ENCODE results near the gene RHNO1.

Gene RHNO1

DNA sequence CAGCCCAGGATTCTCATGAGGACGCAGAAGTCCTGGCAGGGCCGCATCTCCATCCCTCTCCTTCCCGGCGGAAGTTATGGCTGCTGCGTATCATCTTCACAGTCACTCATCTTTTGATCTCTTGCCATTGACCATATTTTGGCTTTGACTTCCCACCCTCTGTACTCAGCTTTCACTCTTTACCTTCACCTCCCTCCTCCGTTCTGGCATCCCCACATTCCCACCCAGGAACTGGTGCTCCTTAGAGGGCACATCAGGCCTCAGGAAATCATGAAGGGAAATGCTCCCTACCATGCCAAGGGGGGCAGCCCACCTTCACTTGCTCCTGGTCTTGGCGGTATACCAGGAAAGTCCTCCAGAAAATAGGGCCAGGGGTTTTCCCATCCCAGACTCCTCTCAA lies 21.5 kb upstream of the RHNO1 start:
- Histone ChIP-seq H3K9me2 (ENCODE audit: low read depth, low read length) (no peaks in the 10 kb centered on the region), H3K27ac (ENCODE audit: low read depth, low read length, poor library complexity, severe bottlenecking) (no peak overlapping the region), H2AFZ (ENCODE audit: low read length) (no peak overlapping the region), H3K4me3 (ENCODE audit: low read depth, low read length, poor library complexity, severe bottlenecking) (no peak overlapping the region), H3K9me3 (ENCODE audit: low read length) (no peaks in the 10 kb centered on the region), H3K27me3 (ENCODE audit: insufficient read depth, low read length) (no peaks in the 10 kb centered on the region), H3K4me1 (ENCODE audit: insufficient read depth, low read length, severe bottlenecking) (no peaks in the 10 kb centered on the region), H3K36me3 (ENCODE audit: insufficient read depth, low read length) (peaks cover 28% of the 10 kb centered on the region), H3K79me2 (ENCODE audit: insufficient read depth, low read length) (no peaks in the 10 kb centered on the region), H3K9ac (ENCODE audit: low read length) (no peak overlapping the region), H4K20me1 (ENCODE audit: insufficient read depth, low read length) (no peaks in the 10 kb centered on the region), H3F3A (ENCODE audit: insufficient read depth, low read length) (no peaks in the 10 kb centered on the region), H3K4me2 (ENCODE audit: low read length) (no peak overlapping the region)
- TF ChIP-seq EZH2 (IDR thresholded peaks at IDR 0.05; ENCODE audit: borderline replicate concordance, low read length) = no peak
- TF ChIP-seq CTCF (IDR thresholded peaks at IDR 0.05; ENCODE audit: low read length) = no peak

DNA sequence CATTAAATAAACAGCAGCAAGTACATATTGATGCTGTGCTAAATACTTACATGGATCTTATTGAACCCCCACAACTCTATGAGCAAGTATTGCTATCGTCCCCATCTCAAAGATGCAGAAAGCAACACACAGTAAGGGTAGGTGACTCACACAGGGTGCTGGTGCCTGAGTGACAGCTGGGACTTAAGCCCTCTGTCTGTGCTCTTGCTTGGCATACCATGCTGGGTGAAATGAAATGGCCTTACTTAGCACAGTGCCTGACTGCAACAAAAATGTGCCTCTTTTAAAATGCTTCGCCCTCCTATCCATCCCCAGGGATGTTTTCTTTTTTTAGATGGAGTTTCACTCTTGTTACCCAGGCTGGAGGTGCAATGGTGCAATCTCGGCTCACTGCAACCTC lies 21.0 kb upstream of the RHNO1 start:
- peaks cover 28% of the 10 kb centered on the region for H3K36me3 ChIP-seq (ENCODE audit: insufficient read depth, low read length)

DNA sequence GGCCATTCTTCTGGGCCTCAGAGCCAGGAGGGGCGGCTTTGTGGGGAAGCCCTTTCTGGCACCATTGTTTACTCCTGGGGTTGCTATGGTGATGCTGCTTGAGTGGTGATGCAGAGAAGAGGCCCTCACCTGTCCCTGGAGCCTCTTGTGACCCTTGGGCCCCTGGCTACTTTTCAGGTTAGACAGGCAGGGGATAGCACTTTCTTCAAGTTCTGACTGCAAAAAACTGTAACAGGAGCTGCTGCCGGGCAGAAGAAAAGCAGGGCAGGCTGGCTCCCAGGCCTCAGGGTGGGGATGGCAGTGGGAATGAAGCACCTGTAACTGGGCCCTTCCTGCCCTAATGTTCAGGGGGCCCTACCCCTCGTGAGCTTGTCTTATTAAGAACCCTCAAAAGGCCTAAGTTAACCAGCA lies 20.0 kb upstream of the RHNO1 start, which contains the start of gene TEX52:
TSS of gene TEX52 (minus strand) at position 19 of the 411 bp plus-strand sequence. CDS start at position 6, 13 bp downstream.
- Histone ChIP-seq H3K27ac (ENCODE audit: low read depth, low read length, poor library complexity, severe bottlenecking) (no peak within 1 kb of the TSS), H2AFZ (ENCODE audit: low read length) (no peak within 1 kb of the TSS), H3K79me2 (ENCODE audit: insufficient read depth, low read length) (no peaks in the 10 kb centered on the region), H3K9me3 (ENCODE audit: low read length) (no peaks in the 10 kb centered on the region), H3K4me1 (ENCODE audit: insufficient read depth, low read length, severe bottlenecking) (no peaks in the 10 kb centered on the region), H3K4me3 (ENCODE audit: low read depth, low read length, poor library complexity, severe bottlenecking) (no peak within 1 kb of the TSS), H4K20me1 (ENCODE audit: insufficient read depth, low read length) (no peaks in the 10 kb centered on the region), H3K36me3 (ENCODE audit: insufficient read depth, low read length) (peaks cover 36% of the 10 kb centered on the region), H3K9me2 (ENCODE audit: low read depth, low read length) (no peaks in the 10 kb centered on the region), H3K4me2 (ENCODE audit: low read length) (no peak within 1 kb of the TSS), H3K27me3 (ENCODE audit: insufficient read depth, low read length) (no peaks in the 10 kb centered on the region), H3F3A (ENCODE audit: insufficient read depth, low read length) (no peaks in the 10 kb centered on the region), H3K9ac (ENCODE audit: low read length) (no peak within 1 kb of the TSS)
- TF ChIP-seq EZH2 (IDR thresholded peaks at IDR 0.05; ENCODE audit: borderline replicate concordance, low read length) (no peak), CTCF (IDR thresholded peaks at IDR 0.05; ENCODE audit: low read length) (no peak)

More for the DNA sequence above, 21.0 kb upstream of the RHNO1 start:
- no peak overlapping the region for H2AFZ ChIP-seq (ENCODE audit: low read length)
- no peaks in the 10 kb centered on the region for H3F3A ChIP-seq (ENCODE audit: insufficient read depth, low read length)
- no peaks in the 10 kb centered on the region for H3K4me1 ChIP-seq (ENCODE audit: insufficient read depth, low read length, severe bottlenecking)
- no peak overlapping the region for H3K27ac ChIP-seq (ENCODE audit: low read depth, low read length, poor library complexity, severe bottlenecking)
- H3K9ac ChIP-seq (ENCODE audit: low read length) = no peak overlapping the region
- no peaks in the 10 kb centered on the region for H3K9me3 ChIP-seq (ENCODE audit: low read length)
- no peak overlapping the region for H3K4me2 ChIP-seq (ENCODE audit: low read length)
- no peaks in the 10 kb centered on the region for H3K9me2 ChIP-seq (ENCODE audit: low read depth, low read length)
- no peaks in the 10 kb centered on the region for H4K20me1 ChIP-seq (ENCODE audit: insufficient read depth, low read length)
- H3K79me2 ChIP-seq (ENCODE audit: insufficient read depth, low read length) = no peaks in the 10 kb centered on the region
- H3K27me3 ChIP-seq (ENCODE audit: insufficient read depth, low read length) = no peaks in the 10 kb centered on the region
- TF ChIP-seq CTCF (IDR thresholded peaks at IDR 0.05; ENCODE audit: low read length) (no peak), EZH2 (IDR thresholded peaks at IDR 0.05; ENCODE audit: borderline replicate concordance, low read length) (no peak)
- H3K4me3 ChIP-seq (ENCODE audit: low read depth, low read length, poor library complexity, severe bottlenecking) = no peak overlapping the region

All from OCI-LY1 (cell line).